ENCODE data around the gene ADAM29. TPM values are rescaled to one million over a fixed set of nuclear protein-coding genes. Genes with fewer than 3 reads are reported as not detected.

Gene ADAM29
- total and polyA plus RNA-seq, 2 of the 8 experiments (the other 6 are each of a cell fraction or from before 2014, with no cell fraction given) = 0.03 TPM; not detected in 1

DNA sequence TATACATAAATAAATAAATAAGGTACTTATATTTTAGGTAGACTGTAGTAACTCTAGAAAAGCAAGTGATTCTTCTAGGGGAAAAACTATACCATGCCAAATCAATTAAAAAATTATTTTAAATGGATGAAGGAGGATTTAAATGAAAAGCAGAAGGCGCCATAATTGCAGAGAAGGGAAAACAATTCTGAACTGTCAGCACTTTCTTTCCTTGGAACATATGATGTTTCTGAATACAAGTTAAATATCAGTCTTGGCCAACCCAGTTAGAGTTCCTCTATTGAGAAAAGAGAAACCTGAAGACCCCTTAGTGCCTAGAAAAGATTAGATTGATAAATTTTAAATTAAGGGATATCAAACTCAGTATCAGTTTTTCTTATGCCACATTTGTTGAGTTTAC is 75.8 kb downstream of the ADAM29 start:
- Histone ChIP-seq H3K79me1 (ENCODE audit: low read depth, low read length) (no peaks in the 10 kb centered on the region), H2BK15ac (ENCODE audit: low read length) (no peak overlapping the region), H2BK12ac (ENCODE audit: low read depth, low read length) (no peak overlapping the region), H3K23me2 (ENCODE audit: low read depth, low read length) (no peaks in the 10 kb centered on the region), H4K8ac (ENCODE audit: extremely low read depth, insufficient read depth, low read length) (no peak overlapping the region), H3K4me1 (replicated peaks in 1 of 4; ENCODE audit: control insufficient read depth in 3 of 4, insufficient read depth in 4 of 4, low read length in 3 of 4) (no peaks in the 10 kb centered on the region), H2AK5ac (ENCODE audit: low read depth, low read length) (no peak overlapping the region), H3K27me3 (replicated peaks in 1 of 4; ENCODE audit: control insufficient read depth in 3 of 4, extremely low read depth in 1 of 4, insufficient read depth in 3 of 4, low read length in 3 of 4) (no peaks in the 10 kb centered on the region), H3K56ac (replicated peaks; ENCODE audit: insufficient read length, low read depth, low read length) (no peak overlapping the region), H2BK5ac (ENCODE audit: low read depth, low read length) (no peak overlapping the region), H4K20me1 (replicated peaks in 1 of 2; ENCODE audit: control insufficient read depth in 1 of 2, insufficient read depth in 2 of 2, low read length in 2 of 2) (no peaks in the 10 kb centered on the region), H3K18ac (ENCODE audit: extremely low read depth, low read length) (no peak overlapping the region), H3K4ac (replicated peaks; ENCODE audit: insufficient read length, low read depth, low read length) (no peak overlapping the region), H3K14ac (ENCODE audit: insufficient read length) (no peak overlapping the region), H3K4me3 (ENCODE audit: extremely low read depth in 1 of 4, insufficient read depth in 2 of 4, low read depth in 3 of 4, low read length in 4 of 4) (no peak overlapping the region), H2BK20ac (ENCODE audit: low read length) (no peak overlapping the region), H3K79me2 (ENCODE audit: control insufficient read depth in 1 of 2, insufficient read depth in 2 of 2, low read length in 2 of 2) (no peaks in the 10 kb centered on the region), H2BK120ac (replicated peaks; ENCODE audit: low read depth, low read length) (no peak overlapping the region), H3K4me2 (ENCODE audit: insufficient read depth in 1 of 2, low read depth in 2 of 2, low read length in 2 of 2) (no peak overlapping the region), H4K5ac (ENCODE audit: insufficient read length, low read depth, low read length) (no peak overlapping the region), H3K9ac (replicated peaks in 1 of 4; ENCODE audit: extremely low read depth in 1 of 4, low read depth in 3 of 4, low read length in 3 of 4) (no peak overlapping the region), H3K27ac (ENCODE audit: low read depth, low read length) (no peak overlapping the region), H3K36me3 (ENCODE audit: control insufficient read depth in 2 of 4, insufficient read depth in 4 of 4, low read length in 3 of 4) (no peaks in the 10 kb centered on the region), H2AFZ (ENCODE audit: low read length) (no peak overlapping the region), H4K91ac (replicated peaks; ENCODE audit: insufficient read length, low read length) (no peak overlapping the region), H3K23ac (ENCODE audit: insufficient read length) (no peak overlapping the region), H3K9me3 (ENCODE audit: insufficient read depth in 2 of 2, low read depth in 1 of 2, low read length in 1 of 2) (no peaks in the 10 kb centered on the region)
- ChIA-PET POLR2A (ENCODE audit: partially characterized antibody) (no interaction called here), CTCF (ENCODE audit: partially characterized antibody) (interaction anchor here (0.6 kb wide), 1 partner anchor 522 kb away, joined by 3 read pairs; no protein-coding TSS in a partner anchor)
- 100% methylated on average over 1 of the region's 1 CpG; no CpG with 5 or more reads in 1 of the 2 experiments for WGBS, 2 experiments (ENCODE audit: extremely low coverage in 1 of 2, insufficient coverage in 1 of 2, insufficient read length in 1 of 2, insufficient replicate concordance in 2 of 2, low coverage in 1 of 2, low lambda C conversion rate in 2 of 2, missing lambda C conversion rate in 1 of 2)
- TF ChIP-seq CBX8 (IDR thresholded peaks at IDR 0.05; ENCODE audit: borderline replicate concordance, low read depth, low read length) (no peak), GABPA (IDR thresholded peaks at IDR 0.05; ENCODE audit: borderline replicate concordance, insufficient read depth, low read length) (no peak), CBX5 (IDR thresholded peaks at IDR 0.05; ENCODE audit: low read depth, low read length) (no peak)
- DNase-seq (ENCODE audit: low read depth in 1 of 2, low spot score in 2 of 2) (no peak), FAIRE-seq (no peak)

Data from H1 (cell line).